NOMO-1 (cell line): ENCODE data around the gene ZBTB7C.

ENCODE experiments used
- DNase-seq, 2 experiments: peaks; one replicate each; lab custom pipeline; 2025; ENCODE audit not compliant: unreplicated experiment in 2 of 2; lab: John Stamatoyannopoulos, UW

The ZBTB7C gene

GRCh38 chr18:48030616-48031480 lies 378.3 kb downstream of the ZBTB7C start:
- DNase-seq: peak in 1 of 2 experiments; percentile 1

- no peak for DNase-seq
Measured at GRCh38 chr18:48029296-48029986, 379.7 kb downstream of the ZBTB7C start.

GRCh38 chr18:48028696-48029095 lies 380.5 kb downstream of the ZBTB7C start:
- DNase-seq: no peak

GRCh38 chr18:48028081-48028480 lies 381.1 kb downstream of the ZBTB7C start:
- DNase-seq: no peak

GRCh38 chr18:48027401-48027963 lies 381.7 kb downstream of the ZBTB7C start:
- DNase-seq: no peak

- DNase-seq: no peak
Measured at GRCh38 chr18:48026216-48026615, 383.0 kb downstream of the ZBTB7C start.

GRCh38 chr18:48024881-48025660 lies 384.1 kb downstream of the ZBTB7C start:
- no peak for DNase-seq

GRCh38 chr18:48024009-48024512 lies 385.1 kb downstream of the ZBTB7C start:
- no peak for DNase-seq

- DNase-seq: peak in 1 of 2 experiments; percentile 12
Measured at GRCh38 chr18:48023334-48024008, 385.7 kb downstream of the ZBTB7C start.

- DNase-seq: peak; percentile 77 to 84
Measured at GRCh38 chr18:48022531-48023329, 386.5 kb downstream of the ZBTB7C start.

- no peak for DNase-seq
Measured at GRCh38 chr18:48022021-48022420, 387.2 kb downstream of the ZBTB7C start.

- no peak for DNase-seq
Measured at GRCh38 chr18:48021273-48021914, 387.8 kb downstream of the ZBTB7C start.

- DNase-seq: no peak
Measured at GRCh38 chr18:48020337-48021250, 388.6 kb downstream of the ZBTB7C start.

- no peak for DNase-seq
Measured at GRCh38 chr18:48019557-48020325, 389.4 kb downstream of the ZBTB7C start.

- DNase-seq: no peak
Measured at GRCh38 chr18:48018851-48019250, 390.3 kb downstream of the ZBTB7C start.

GRCh38 chr18:48017635-48018034 lies 391.5 kb downstream of the ZBTB7C start:
- DNase-seq: no peak

- DNase-seq: no peak
Measured at GRCh38 chr18:48013162-48013561, 396.0 kb downstream of the ZBTB7C start.
